A549 (cell line): ENCODE measurements around the gene DCUN1D1. TPM values are rescaled to one million over a fixed set of nuclear protein-coding genes. Genes with fewer than 3 reads are reported as not detected.

Source experiments
- ATAC-seq, 2 experiments: fragments of 200-7000 bp in 1 of 2; fragments of >200 bp in 1 of 2; cut with Nextera tagmentation in 1 of 2; cut with Tn5 transposase in 1 of 2; 3 replicates each; pipeline versions ENCODE4 v1.8.0 to v1.9.1; 2018 to 2020; ENCODE audit warnings: mild to moderate bottlenecking in 1 of 2, moderate library complexity in 1 of 2
- CTCF ChIA-PET: fragments of 300-600 bp; sonication (Branson Sonifier 250); formaldehyde crosslinking; extraction: SDS; loops from one replicate; lab custom pipeline; 2021; ENCODE audit warnings: antibody characterized with exemption, inconsistent platforms; lab: Yijun Ruan, JAX
- POLR2A ChIA-PET: fragments of 350-600 bp; formaldehyde crosslinking; extraction: SDS; loops from one replicate; lab custom pipeline; 2021; ENCODE audit warnings: antibody characterized with exemption, inconsistent platforms; lab: Yijun Ruan, JAX
- DNase-seq, 2 experiments: peaks; one replicate each; pipeline versions ENCODE4 v3.0.0 to v3.0.0-alpha.2; 2011 to 2016; ENCODE audit warnings: low read depth in 1 of 2, low spot score in 1 of 2
- FAIRE-seq: peaks from 2 replicates; lab custom pipeline; 2011; peaks lifted over from hg19 to GRCh38; lab: Jason Lieb, UNC
- H3K27ac ChIP-seq, 2 experiments: fragments of >200 bp; sonication (Bioruptor Twin); formaldehyde crosslinking; 3 replicates each; pipeline ENCODE4 v1.5.1; 2016 to 2017
- H3K4me1 ChIP-seq: fragments of >200 bp; sonication (Bioruptor Twin); formaldehyde crosslinking; 3 replicates; pipeline ENCODE4 v1.6.1; 2016
- H3K4me2 ChIP-seq: fragments of >200 bp; sonication (Bioruptor Twin); formaldehyde crosslinking; 3 replicates; pipeline ENCODE4 v1.6.1; 2016
- H3K4me3 ChIP-seq: fragments of >200 bp; sonication (Bioruptor Twin); formaldehyde crosslinking; 3 replicates; pipeline ENCODE4 v1.5.1; 2016
- H3K9me3 ChIP-seq: fragments of >200 bp; sonication (Bioruptor Twin); formaldehyde crosslinking; 3 replicates; pipeline ENCODE4 v1.6.1; 2016
- BHLHE40 ChIP-seq: IDR thresholded peaks from 2 replicates; pipeline ENCODE4 v1.6.1; 2012; ENCODE audit warnings: low read depth, low read length, inconsistent platforms
- CBX8 ChIP-seq: fragments of 200-600 bp; sonication (generic); IDR thresholded peaks from 2 replicates; pipeline ENCODE4 v1.6.1; 2016
- CHD4 ChIP-seq: fragments of 200-600 bp; sonication (generic); IDR thresholded peaks from 2 replicates; pipeline ENCODE4 v1.6.1; 2016; ENCODE audit warnings: antibody characterized with exemption, mild to moderate bottlenecking, borderline replicate concordance
- E2F6 ChIP-seq: IDR thresholded peaks from 2 replicates; pipeline ENCODE4 v1.6.1; 2012; ENCODE audit warnings: low read depth, borderline replicate concordance
- ESRRA ChIP-seq: fragments of 150-350 bp; IDR thresholded peaks from 2 replicates; pipeline ENCODE4 v1.6.1; 2014; ENCODE audit warnings: mild to moderate bottlenecking, low read length, borderline replicate concordance
- HES2 ChIP-seq: fragments of >200 bp; sonication (Bioruptor Twin); formaldehyde crosslinking; IDR thresholded peaks from 2 replicates; pipeline ENCODE4 v1.6.1; 2016
- HOXB5 ChIP-seq: fragments of 250-450 bp; sonication (Bioruptor Pico); IDR thresholded peaks from 2 replicates; pipeline ENCODE4 v1.5.0; 2020; ENCODE audit warnings: mild to moderate bottlenecking, moderate library complexity
- JUN ChIP-seq, 2 experiments: fragments of >200 bp; sonication (Bioruptor Twin); formaldehyde crosslinking; IDR thresholded peaks; 2 replicates in 1 of 2; 3 replicates in 1 of 2; pipeline ENCODE4 v1.6.1; 2016 to 2017
- KDM5A ChIP-seq: fragments of 200-600 bp; sonication (generic); IDR thresholded peaks from 2 replicates; pipeline ENCODE4 v1.6.1; 2016; ENCODE audit warnings: antibody characterized with exemption, mild to moderate bottlenecking
- MAFK ChIP-seq: fragments of 450-650 bp; IDR thresholded peaks from 2 replicates; pipeline ENCODE4 v1.6.1; 2014; ENCODE audit not compliant: partially characterized antibody
- PHF8 ChIP-seq: fragments of 200-600 bp; sonication (generic); IDR thresholded peaks from 2 replicates; pipeline ENCODE4 v1.6.1; 2016; ENCODE audit warnings: low read depth, mild to moderate bottlenecking, antibody characterized with exemption, moderate library complexity, borderline replicate concordance
- POLR2A ChIP-seq: IDR thresholded peaks from 2 replicates; pipeline ENCODE4 v1.6.1; 2012; ENCODE audit warnings: mild to moderate bottlenecking, low read length
- RAD21 ChIP-seq, 2 experiments: fragments of >200 bp in 1 of 2; sonication (Bioruptor Twin) in 1 of 2; formaldehyde crosslinking in 1 of 2; IDR thresholded peaks in 1 of 2; conservative IDR thresholded peaks in 1 of 2; 2 replicates in 1 of 2; 3 replicates in 1 of 2; pipeline ENCODE4 v1.6.1; 2012 to 2018; ENCODE audit warnings: inconsistent platforms in 1 of 2
- RARB ChIP-seq: fragments of 250-450 bp; sonication (Bioruptor Pico); IDR thresholded peaks from 2 replicates; pipeline ENCODE4 v1.8.0; 2021; ENCODE audit warnings: mild to moderate bottlenecking, moderate library complexity
- RFX5 ChIP-seq: fragments of 450-650 bp; IDR thresholded peaks from 2 replicates; pipeline ENCODE4 v1.7.1; 2014; ENCODE audit warnings: antibody characterized with exemption, mild to moderate bottlenecking, moderate library complexity
- SREBF2 ChIP-seq: fragments of 450-650 bp; IDR thresholded peaks from 2 replicates; pipeline ENCODE4 v1.6.1; 2014; ENCODE audit warnings: mild to moderate bottlenecking, moderate library complexity
- TFCP2L1 ChIP-seq: fragments of 250-450 bp; sonication (Bioruptor Pico); IDR thresholded peaks from 2 replicates; pipeline ENCODE4 v1.5.0; 2021; ENCODE audit warnings: mild to moderate bottlenecking
- ZSCAN20 ChIP-seq: fragments of 250-450 bp; sonication (Bioruptor Pico); IDR thresholded peaks from 2 replicates; pipeline ENCODE4 v1.8.0; 2022; ENCODE audit warnings: mild to moderate bottlenecking, moderate library complexity
- WGBS: methylation state at CpG from one replicate; pipeline ENCODE4 v1.1.6; 2017; ENCODE audit errors: missing lambda C conversion rate; 5-methylcytosine and 5-hydroxymethylcytosine counted together
- polyA plus RNA-seq, 4 experiments: library from polyadenylated mRNA; depleted of rRNA in 3 of 4; stranded (reverse); fragments of >200 nt; fragmentation: RNase III in 1 of 4; extraction: RNeasy Plus Mini Kit Qiagen cat#74134 plus additional on column Dnase treatment in 1 of 4; gene quantifications; 2 replicates in 3 of 4; 3 replicates in 1 of 4; pipeline ENCODE4 v1.2.3, GENCODE V29; 2011 to 2017
- TF ChIP-seq, protein P1 (sequence below): fragments of >200 bp; sonication (Bioruptor Twin); formaldehyde crosslinking; IDR thresholded peaks from 3 replicates; pipeline ENCODE4 v1.5.1; 2016

The DCUN1D1 gene
- polyA plus RNA-seq, 2 of the 4 experiments (the other 2 are of a cell fraction): 20.3 to 34.4 TPM

- TF ChIP-seq, protein P1, sequence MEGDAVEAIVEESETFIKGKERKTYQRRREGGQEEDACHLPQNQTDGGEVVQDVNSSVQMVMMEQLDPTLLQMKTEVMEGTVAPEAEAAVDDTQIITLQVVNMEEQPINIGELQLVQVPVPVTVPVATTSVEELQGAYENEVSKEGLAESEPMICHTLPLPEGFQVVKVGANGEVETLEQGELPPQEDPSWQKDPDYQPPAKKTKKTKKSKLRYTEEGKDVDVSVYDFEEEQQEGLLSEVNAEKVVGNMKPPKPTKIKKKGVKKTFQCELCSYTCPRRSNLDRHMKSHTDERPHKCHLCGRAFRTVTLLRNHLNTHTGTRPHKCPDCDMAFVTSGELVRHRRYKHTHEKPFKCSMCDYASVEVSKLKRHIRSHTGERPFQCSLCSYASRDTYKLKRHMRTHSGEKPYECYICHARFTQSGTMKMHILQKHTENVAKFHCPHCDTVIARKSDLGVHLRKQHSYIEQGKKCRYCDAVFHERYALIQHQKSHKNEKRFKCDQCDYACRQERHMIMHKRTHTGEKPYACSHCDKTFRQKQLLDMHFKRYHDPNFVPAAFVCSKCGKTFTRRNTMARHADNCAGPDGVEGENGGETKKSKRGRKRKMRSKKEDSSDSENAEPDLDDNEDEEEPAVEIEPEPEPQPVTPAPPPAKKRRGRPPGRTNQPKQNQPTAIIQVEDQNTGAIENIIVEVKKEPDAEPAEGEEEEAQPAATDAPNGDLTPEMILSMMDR: no peak
- TF ChIP-seq CHD4 (no peak), POLR2A (no peak), ZSCAN20 (CRISPR knock-in tag) (no peak)
Measured at GRCh38 chr3:183018421-183019192, 38.3 kb upstream of the DCUN1D1 start (continued).

DNA sequence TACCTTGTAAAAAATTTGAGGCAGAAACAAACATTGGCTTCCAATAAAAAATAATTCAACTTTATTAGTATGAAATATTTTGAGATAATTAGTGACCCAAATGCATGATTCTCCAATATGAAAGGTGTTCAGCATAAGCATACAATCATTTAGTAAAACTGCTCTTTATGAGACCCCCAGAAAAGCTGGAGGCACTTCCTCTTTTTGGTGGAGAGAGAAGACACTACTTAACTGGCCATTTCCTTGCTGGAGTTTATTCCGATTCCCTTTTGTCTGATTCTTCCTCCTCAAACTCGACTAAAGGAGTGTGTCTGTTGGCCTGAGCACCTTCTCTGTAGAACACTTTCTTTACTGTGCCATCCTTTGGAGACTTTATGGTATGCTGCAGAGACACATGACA is 34.8 kb upstream of the DCUN1D1 start:
- no peak overlapping the region for H3K4me3 ChIP-seq
- ATAC-seq (no peak), DNase-seq (no peak), FAIRE-seq (no peak)
- ChIA-PET POLR2A (interaction anchor here (0.6 kb wide), 1 partner anchor 85 kb away, joined by 7 read pairs; no protein-coding TSS in a partner anchor), CTCF (no interaction called here)
- H3K4me2 ChIP-seq: no peak overlapping the region
- WGBS: 70% methylated on average over 2 of the region's 2 CpGs
- H3K27ac ChIP-seq: no peak overlapping the region
- no peak for TF ChIP-seq RARB
- H3K4me1 ChIP-seq: no peaks in the 10 kb centered on the region
- no peaks in the 10 kb centered on the region for H3K9me3 ChIP-seq

GRCh38 chr3:183013856-183014255 is 33.5 kb upstream of the DCUN1D1 start:
- Histone ChIP-seq H3K4me3 (no peak overlapping the region), H3K9me3 (no peaks in the 10 kb centered on the region), H3K4me2 (no peak overlapping the region), H3K4me1 (no peaks in the 10 kb centered on the region), H3K27ac (no peak overlapping the region)
- 86% methylated on average over 6 of the region's 6 CpGs for WGBS
- ATAC-seq (no peak), DNase-seq (no peak), FAIRE-seq (no peak)
- TF ChIP-seq TFCP2L1 (CRISPR knock-in tag) (no peak), CBX8 (no peak), SREBF2 (no peak), JUN (IDR thresholded peaks at IDR 0.05) (no peak), PHF8 (no peak)
- CTCF ChIA-PET: no interaction called here
- POLR2A ChIA-PET: no interaction called here

DNA sequence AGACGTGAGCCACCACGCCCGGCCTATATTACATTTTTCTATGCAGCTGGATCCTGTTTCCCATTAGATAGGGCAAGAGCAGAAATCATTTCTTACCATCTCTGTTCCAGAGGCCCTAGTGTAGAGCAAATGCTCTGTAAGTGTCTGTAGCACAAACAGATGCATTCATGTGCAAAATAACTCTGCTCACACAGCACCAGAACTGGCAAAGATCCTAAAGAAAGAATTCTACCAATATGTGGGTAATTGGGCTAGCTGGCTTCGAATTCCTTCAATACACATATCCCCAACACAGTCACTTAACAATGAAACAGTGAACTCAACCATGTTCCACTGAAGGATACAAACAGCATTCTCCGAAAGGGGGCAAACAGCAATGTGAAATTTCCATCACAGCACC is 32.7 kb upstream of the DCUN1D1 start:
- no peak overlapping the region for H3K4me2 ChIP-seq
- TF ChIP-seq, protein P1: no peak
- TF ChIP-seq CBX8 (no peak), KDM5A (no peak), MAFK (no peak), RFX5 (no peak), ESRRA (no peak), HOXB5 (CRISPR knock-in tag) (no peak), E2F6 (no peak), SREBF2 (no peak), BHLHE40 (no peak), RAD21 (conservative IDR thresholded peaks at IDR 0.05 in 1 of 2, IDR thresholded peaks at IDR 0.05 in 1 of 2) (no peak), HES2 (no peak)
- H3K4me1 ChIP-seq: no peaks in the 10 kb centered on the region
- FAIRE-seq (no peak), DNase-seq (no peak), ATAC-seq (no peak)
- ChIA-PET POLR2A (no interaction called here), CTCF (no interaction called here)
- no peak overlapping the region for H3K27ac ChIP-seq
- no peaks in the 10 kb centered on the region for H3K9me3 ChIP-seq
- H3K4me3 ChIP-seq: no peak overlapping the region
- 91% methylated on average over 5 of the region's 5 CpGs for WGBS
